SH-SY5Y (cell line): ENCODE measurements around the gene C6orf141.

Experiments
- GATA2 ChIP-seq: IDR thresholded peaks from 2 replicates; pipeline ENCODE4 v1.6.1; 2011; ENCODE audit warnings: mild to moderate bottlenecking, low read depth, low read length
- GATA3 ChIP-seq: IDR thresholded peaks from 2 replicates; pipeline ENCODE4 v1.6.1; 2011; ENCODE audit warnings: low read depth, mild to moderate bottlenecking, low read length, moderate library complexity

The C6orf141 gene

GRCh38 chr6:49551078-49551865 lies 804 bp downstream of the C6orf141 start:
- TF ChIP-seq GATA3 (no peak), GATA2 (no peak)

- TF ChIP-seq GATA2 (no peak), GATA3 (no peak)
Observed at GRCh38 chr6:49551866-49552129, 1.3 kb downstream of the C6orf141 start.

DNA sequence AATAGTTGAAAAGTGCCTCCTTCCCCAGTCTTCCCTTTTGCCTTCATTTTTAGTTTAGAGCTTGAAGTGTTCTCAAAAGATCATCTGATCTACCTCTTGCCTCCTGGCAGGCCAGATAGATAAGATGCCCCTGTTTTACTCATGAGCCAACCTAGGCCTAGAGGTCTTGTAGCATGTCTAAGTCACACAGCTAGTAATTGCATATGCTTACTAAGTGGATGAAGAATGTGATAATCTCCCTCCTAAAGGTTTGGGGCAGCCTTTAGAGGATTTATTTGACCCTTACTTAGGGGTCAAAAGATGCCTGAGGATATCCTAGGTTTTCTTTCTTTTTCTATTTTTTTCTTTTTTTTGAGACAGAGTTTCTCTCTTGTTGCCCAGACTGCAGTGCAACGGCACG lies 2.1 kb downstream of the C6orf141 start:
- no peak for TF ChIP-seq GATA2
- TF ChIP-seq GATA3: no peak

DNA sequence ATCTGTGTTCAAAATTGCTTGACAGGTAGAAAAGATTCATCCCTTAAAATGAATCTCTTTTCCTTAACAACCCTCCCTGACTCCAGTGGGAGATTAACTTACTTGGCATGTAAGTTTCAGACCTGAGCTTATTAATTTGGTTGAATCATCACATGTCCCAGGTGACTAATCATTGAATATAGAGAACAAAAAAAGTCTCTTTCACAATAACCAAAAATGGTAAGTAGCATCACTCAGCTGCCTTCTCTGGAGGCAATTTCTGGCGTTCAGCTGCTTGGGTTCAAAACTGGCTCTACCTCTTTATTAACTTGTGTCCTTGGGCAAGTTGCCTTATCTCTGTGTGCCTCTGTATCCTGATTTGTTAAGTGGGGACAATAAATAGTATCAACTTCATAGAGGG lies 2.9 kb downstream of the C6orf141 start:
- no peak for TF ChIP-seq GATA2
- TF ChIP-seq GATA3: no peak

DNA sequence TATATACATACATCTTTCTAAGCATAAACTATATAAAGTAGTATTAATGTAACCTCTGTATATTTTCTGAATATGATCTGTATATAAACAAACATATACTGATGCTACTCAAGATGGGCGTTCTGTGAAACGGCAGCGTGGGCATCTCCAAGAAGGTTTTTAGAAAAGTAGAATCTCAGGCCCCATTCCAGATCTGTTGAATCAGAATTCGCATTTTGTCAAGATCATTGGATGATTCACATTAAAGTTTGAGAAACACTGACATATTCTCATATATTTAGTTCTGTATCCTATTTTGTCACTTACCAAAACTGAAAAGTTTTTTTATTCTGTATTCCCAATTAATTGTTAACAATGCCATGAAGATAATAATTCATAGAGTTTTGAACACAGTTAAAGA lies 5.5 kb downstream of the C6orf141 start:
- TF ChIP-seq GATA2 (no peak), GATA3 (no peak)

- TF ChIP-seq GATA3 (no peak), GATA2 (no peak)
Observed at GRCh38 chr6:49556429-49556837, 6.0 kb downstream of the C6orf141 start.

GRCh38 chr6:49557177-49557576 lies 6.7 kb downstream of the C6orf141 start:
- no peak for TF ChIP-seq GATA3
- TF ChIP-seq GATA2: no peak

DNA sequence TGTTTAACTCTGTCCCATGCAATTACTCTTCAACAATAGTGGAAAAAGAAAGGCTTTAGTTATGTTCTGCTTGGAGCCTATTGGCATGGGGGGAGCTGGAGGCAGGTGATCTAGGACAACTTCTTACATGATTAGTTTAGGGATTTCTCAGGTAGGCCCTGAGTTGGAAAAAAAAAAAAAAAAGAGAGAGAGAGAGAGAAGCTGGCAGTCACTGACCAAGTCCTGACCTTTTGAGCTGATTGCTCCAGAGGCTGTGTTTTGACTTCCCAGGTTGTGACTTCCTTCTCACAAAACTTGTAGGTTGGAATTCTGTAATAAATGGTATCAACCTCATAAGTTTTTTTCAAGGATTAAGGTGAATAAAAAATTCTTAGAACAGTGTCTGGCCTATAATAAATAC lies 7.8 kb downstream of the C6orf141 start:
- no peak for TF ChIP-seq GATA2
- TF ChIP-seq GATA3: no peak

GRCh38 chr6:49563006-49563886 lies 12.8 kb downstream of the C6orf141 start:
- no peak for TF ChIP-seq GATA3
- no peak for TF ChIP-seq GATA2

GRCh38 chr6:49564552-49564951 lies 14.1 kb downstream of the C6orf141 start:
- no peak for TF ChIP-seq GATA3
- TF ChIP-seq GATA2: no peak

- TF ChIP-seq GATA3 (no peak), GATA2 (no peak)
Observed at GRCh38 chr6:49565261-49565660, 14.8 kb downstream of the C6orf141 start.

DNA sequence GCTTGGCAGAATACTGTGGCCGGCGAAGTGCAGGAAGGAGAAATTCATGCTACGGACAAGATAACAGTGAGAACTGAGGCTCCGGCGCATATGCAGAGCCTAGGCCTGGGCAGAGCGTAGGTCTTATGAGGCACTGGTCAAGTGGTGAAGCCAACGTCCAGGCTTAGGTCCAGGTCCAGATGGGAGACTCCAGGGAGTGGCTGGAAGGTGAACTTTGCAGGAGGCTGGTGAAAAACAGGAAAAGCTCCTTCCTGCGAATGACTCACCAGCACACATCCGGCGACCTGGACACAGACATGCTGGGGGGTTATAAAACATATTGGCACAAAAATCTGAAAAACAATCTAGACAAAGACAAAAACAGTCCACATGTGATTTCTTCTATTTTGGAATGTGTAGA lies 15.4 kb downstream of the C6orf141 start:
- TF ChIP-seq GATA3 (no peak), GATA2 (no peak)

- TF ChIP-seq GATA2 (no peak), GATA3 (no peak)
Observed at GRCh38 chr6:49570474-49571079, 20.1 kb downstream of the C6orf141 start.

DNA sequence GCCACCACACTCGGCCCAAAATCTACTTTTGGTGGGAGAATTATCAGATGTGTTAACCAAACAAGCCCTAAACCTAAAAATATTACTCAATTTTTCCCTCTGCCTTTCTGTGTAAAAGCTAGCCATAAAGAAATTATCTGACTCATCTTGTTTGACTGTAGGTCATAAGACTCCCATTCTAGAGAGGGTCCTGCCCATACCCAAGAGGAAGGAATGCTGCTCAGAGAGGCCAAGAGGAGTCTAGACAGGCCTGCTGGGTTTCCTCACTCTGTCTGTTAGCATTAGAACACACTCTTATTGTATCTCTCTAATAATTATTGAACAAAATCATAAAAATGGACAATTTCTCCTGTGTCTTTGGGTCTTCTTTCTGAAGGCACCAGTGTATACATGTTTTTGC lies 26.1 kb downstream of the C6orf141 start:
- TF ChIP-seq GATA2 (no peak), GATA3 (no peak)

DNA sequence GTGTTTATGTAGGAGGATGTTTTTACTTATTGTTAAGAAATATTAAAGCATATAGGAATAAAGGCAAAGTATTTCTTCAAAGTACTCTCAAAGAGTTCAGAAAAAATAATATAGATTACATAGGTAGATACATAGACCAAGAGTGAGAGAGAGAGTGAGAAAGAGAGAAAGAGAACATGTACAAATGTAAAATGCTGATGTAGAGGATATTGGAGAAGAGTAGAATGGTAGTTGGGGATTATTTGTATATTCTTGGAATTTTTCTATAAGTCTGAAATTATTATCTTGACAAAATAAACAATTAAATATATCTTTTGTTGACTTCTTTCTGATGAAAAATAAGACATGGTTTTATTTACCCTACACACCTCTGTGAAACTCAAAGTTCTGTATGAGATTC lies 29.2 kb downstream of the C6orf141 start:
- TF ChIP-seq GATA2 (no peak), GATA3 (no peak)

DNA sequence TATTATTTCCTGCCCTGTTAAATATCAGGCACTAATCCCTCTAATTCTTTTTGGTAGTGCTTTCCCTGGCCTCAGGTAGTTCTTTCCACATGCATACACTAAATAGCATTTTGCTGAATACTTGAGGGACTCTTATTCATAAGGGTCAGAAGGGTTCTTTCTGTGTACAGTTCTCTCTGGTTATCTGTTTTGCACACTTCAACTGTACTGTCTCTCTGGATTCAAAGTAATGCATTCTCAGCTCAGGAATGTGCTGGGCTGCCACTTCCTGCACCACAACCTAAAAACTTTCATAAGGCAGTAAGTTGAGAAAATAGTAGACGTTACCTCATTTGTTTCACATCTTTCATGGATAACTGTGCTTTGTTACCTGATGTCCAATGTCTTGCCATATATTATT lies 32.1 kb downstream of the C6orf141 start:
- no peak for TF ChIP-seq GATA2
